Measurements from ENCODE around the gene VPS26C.

The VPS26C gene

DNA sequence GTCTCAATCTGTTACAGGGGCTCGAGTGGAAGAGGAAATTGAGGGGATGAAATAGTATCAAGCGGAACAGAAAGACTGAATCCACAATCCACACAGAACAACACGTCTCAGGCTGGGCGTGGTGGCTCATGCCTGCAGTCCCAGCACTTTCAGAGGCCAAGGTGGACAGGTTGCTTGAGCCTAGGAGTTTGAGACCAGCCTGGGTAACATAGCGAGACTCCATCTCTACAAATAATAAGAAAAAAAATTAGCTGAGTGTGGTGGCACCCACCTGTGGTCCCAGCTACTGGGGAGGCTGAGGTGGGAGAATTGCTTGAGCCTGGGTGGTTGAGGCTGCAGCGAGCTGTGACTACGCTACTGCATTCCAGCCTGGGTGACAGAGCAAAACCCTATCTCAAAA is 25.7 kb downstream of the VPS26C start:
- TF ChIP-seq, protein P1, sequence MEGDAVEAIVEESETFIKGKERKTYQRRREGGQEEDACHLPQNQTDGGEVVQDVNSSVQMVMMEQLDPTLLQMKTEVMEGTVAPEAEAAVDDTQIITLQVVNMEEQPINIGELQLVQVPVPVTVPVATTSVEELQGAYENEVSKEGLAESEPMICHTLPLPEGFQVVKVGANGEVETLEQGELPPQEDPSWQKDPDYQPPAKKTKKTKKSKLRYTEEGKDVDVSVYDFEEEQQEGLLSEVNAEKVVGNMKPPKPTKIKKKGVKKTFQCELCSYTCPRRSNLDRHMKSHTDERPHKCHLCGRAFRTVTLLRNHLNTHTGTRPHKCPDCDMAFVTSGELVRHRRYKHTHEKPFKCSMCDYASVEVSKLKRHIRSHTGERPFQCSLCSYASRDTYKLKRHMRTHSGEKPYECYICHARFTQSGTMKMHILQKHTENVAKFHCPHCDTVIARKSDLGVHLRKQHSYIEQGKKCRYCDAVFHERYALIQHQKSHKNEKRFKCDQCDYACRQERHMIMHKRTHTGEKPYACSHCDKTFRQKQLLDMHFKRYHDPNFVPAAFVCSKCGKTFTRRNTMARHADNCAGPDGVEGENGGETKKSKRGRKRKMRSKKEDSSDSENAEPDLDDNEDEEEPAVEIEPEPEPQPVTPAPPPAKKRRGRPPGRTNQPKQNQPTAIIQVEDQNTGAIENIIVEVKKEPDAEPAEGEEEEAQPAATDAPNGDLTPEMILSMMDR (IDR thresholded peaks at IDR 0.05; ENCODE audit: low read depth, low read length) = no peak
- no peak for DNase-seq
- no peaks in the 10 kb centered on the region for H3K9me3 ChIP-seq (ENCODE audit: severe bottlenecking)
- H3K4me3 ChIP-seq (ENCODE audit: low read depth, low read length) = no peak overlapping the region
- H3K27ac ChIP-seq = no peak overlapping the region
- peaks cover 42% of the 10 kb centered on the region for H3K36me3 ChIP-seq
- H3K27me3 ChIP-seq (ENCODE audit: insufficient read depth, low read depth, severe bottlenecking) = no peaks in the 10 kb centered on the region

DNA sequence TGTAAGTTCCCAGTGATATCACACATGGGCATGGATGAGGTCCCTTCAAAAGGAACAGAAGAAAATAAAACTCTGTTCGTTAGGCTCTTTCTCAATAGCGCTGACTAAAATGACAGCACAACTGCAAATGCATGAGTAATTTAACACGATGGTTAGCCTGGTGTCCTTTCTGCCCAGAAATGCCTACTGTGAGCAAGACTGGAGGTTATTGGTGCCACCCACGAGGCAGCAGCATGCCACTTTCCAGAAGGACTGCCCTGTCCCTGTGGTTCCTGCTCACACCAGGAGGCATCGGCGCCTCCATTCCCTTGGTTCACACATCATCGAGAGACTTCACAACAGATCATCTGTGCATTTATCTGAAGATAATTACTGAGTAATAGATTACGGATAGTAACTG is 26.2 kb downstream of the VPS26C start:
- Histone ChIP-seq H3K9me3 (ENCODE audit: severe bottlenecking) (no peaks in the 10 kb centered on the region), H3K27me3 (ENCODE audit: insufficient read depth, low read depth, severe bottlenecking) (no peaks in the 10 kb centered on the region), H3K36me3 (peaks cover 42% of the 10 kb centered on the region), H3K27ac (no peak overlapping the region), H3K4me3 (ENCODE audit: low read depth, low read length) (no peak overlapping the region)
- TF ChIP-seq, protein P1 (IDR thresholded peaks at IDR 0.05; ENCODE audit: low read depth, low read length) = no peak
- no peak for DNase-seq

DNA sequence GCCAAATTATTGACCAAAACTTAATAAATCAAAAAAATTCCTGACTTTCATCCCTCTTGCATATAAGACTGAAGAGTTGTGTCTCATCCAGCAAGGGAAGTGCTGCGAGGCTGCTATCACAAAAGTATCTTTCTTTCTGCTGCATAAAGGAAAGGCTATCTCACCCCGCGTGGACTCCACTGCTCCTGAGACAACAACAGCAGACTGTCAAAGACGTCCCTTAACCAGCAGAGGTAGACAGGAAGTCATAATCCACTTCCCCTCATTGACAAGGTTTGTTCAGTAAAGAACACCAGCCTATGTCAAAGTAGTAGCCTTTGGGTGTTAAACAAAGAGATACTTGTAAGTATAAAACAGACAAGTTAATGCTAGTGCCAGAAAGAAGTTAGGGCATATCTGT is 29.4 kb downstream of the VPS26C start:
- no peaks in the 10 kb centered on the region for H3K9me3 ChIP-seq (ENCODE audit: severe bottlenecking)
- peaks cover 46% of the 10 kb centered on the region for H3K36me3 ChIP-seq
- DNase-seq = no peak
- no peak overlapping the region for H3K4me3 ChIP-seq (ENCODE audit: low read depth, low read length)
- TF ChIP-seq, protein P1 (IDR thresholded peaks at IDR 0.05; ENCODE audit: low read depth, low read length) = no peak
- H3K27ac ChIP-seq = no peak overlapping the region
- H3K27me3 ChIP-seq (ENCODE audit: insufficient read depth, low read depth, severe bottlenecking) = no peaks in the 10 kb centered on the region

DNA sequence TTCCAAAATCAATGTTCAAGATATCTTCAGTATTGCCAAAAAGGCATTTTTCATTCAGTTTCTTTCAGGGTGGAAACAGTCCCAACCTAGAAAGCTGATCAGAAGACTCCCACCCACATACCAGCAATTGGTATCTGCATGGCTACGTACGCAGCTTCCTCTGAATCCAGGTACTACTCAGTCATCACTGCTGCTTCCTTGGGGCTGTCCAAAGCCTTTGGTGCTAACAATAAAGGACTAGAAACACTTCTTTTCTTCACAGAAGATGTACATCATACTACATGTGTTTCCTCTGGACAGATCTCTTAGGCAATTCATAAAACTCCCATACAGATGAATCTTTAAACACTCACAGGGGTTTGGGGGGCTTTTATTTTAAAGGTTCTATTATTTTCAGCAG is 29.8 kb downstream of the VPS26C start:
- no peak for DNase-seq
- TF ChIP-seq, protein P1 (IDR thresholded peaks at IDR 0.05; ENCODE audit: low read depth, low read length) = no peak
- H3K36me3 ChIP-seq = peaks cover 50% of the 10 kb centered on the region
- no peak overlapping the region for H3K27ac ChIP-seq
- no peaks in the 10 kb centered on the region for H3K27me3 ChIP-seq (ENCODE audit: insufficient read depth, low read depth, severe bottlenecking)
- no peaks in the 10 kb centered on the region for H3K9me3 ChIP-seq (ENCODE audit: severe bottlenecking)
- no peak overlapping the region for H3K4me3 ChIP-seq (ENCODE audit: low read depth, low read length)

DNA sequence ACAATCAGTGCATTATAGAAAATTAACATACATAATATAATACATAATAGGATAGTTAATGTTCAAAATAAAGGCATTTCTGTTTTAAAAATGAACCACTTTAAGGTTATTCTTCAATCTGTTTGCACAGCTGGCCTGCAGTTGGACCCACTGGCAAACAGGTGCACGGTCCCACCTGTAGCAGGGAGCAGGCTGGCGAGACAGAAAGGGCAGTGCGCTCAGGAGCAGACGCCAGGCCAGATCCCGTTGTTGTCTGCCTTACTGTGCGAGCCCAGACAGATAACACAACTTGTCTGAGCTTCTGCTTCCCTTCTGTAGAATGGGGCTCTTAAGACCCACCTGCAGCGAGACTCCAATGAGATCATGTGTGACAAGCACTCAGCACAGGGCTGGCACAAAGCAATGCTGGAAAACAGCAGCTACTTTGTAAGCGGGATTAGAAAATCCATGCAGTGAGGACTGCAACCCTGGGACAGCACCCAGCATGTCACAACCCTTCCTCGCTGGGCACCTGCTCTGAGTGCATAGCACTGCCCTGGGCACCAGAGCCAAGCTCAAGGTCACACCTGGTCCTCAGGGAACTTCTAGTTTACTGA is 33.5 kb downstream of the VPS26C start:
- H3K27ac ChIP-seq = no peak overlapping the region
- peaks cover 71% of the 10 kb centered on the region for H3K36me3 ChIP-seq
- TF ChIP-seq, protein P1 (IDR thresholded peaks at IDR 0.05; ENCODE audit: low read depth, low read length) = no peak
- DNase-seq = no peak
- no peaks in the 10 kb centered on the region for H3K27me3 ChIP-seq (ENCODE audit: insufficient read depth, low read depth, severe bottlenecking)
- no peaks in the 10 kb centered on the region for H3K9me3 ChIP-seq (ENCODE audit: severe bottlenecking)
- H3K4me3 ChIP-seq (ENCODE audit: low read depth, low read length) = no peak overlapping the region
